HT-29 (cell line): ENCODE data around the gene UBE2J2. TPM values are rescaled to one million over a fixed set of nuclear protein-coding genes. Genes with fewer than 3 reads are reported as not detected.
"Not testable (repeated sequence)": the region's sequence is repeated elsewhere in the genome, so short reads cannot be mapped to it uniquely, and the experiment has no call there.

Experiments used
- DNase-seq: peaks from one replicate; pipeline ENCODE4 v3.0.0-alpha.2; 2015; ENCODE audit warnings: low spot score
- total RNA-seq: library from RNA; depleted of rRNA; stranded (reverse); fragments of >200 nt; shearing (Covaris generic); gene quantifications from 2 replicates; pipeline ENCODE4 v1.2.3, GENCODE V29; 2014

Gene UBE2J2
- total RNA-seq, 1 experiment from 2014 or later = 93.1 TPM

DNA sequence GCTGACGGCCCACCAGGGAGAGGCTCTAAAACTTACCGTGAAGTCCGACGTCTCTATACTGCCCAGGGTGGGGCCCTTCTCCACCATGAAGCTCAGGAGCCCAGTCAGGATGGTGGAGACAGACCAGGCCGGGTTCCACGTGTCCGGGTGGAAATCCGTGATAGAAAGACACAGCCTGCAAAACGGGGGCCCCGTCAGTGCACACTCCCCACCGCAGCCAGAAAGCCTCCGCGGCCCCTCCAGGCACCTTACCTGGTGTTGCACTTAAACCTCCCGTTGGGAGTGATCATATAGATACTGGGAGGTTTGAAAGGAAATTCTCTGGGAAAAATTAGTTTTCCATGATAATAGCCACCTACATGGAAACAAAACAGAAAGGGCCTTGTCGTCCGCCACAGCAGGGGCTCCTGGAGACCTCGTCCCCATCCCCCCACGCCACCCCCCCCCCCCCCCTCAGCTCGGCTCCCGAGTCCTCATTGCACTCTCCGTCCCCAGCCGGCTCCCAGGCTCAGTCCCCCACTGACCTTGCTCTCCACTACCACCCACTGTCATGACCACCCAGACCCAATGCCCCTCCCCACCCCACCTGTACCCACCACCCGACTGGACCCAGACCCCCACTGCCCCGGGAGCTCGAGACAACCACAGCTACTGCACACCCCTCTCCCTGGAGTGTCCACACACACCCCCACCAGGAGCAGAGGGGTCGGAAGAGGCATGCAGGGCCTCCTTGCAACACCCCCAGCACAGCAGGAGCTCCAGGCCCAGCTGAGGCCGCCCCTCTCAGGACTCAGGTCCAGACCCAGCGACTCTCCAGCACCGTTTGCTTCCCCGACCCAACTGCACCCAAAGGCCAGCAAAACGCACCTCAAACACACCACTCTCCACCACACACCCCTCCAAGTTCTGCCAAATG, 16.4 kb downstream of the UBE2J2 start:
- no peak for DNase-seq

DNA sequence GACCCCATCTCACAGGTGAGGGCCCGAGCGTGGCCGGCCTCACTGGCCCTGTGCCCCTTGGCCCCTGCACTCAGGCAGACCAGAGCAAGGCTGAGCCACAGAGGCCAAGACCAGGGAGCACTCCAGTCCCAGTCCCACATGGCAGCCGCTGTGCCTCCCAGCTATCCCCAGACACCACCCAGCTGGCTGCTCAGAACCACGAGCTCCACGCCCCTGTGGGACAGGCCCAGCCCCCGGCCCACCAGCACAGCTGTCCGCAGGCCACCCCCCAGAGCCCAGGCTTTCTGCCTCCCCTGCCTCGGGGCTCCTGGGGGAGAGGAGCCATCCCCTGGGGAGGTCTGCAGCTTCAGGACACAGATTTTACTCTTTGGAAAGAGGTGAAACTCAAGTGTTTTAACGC, 18.0 kb downstream of the UBE2J2 start:
- DNase-seq = no peak

GRCh38 chr1:1255078-1255477, 18.6 kb downstream of the UBE2J2 start:
- DNase-seq = no peak

GRCh38 chr1:1254667-1254998, 19.0 kb downstream of the UBE2J2 start:
- no peak for DNase-seq

DNA sequence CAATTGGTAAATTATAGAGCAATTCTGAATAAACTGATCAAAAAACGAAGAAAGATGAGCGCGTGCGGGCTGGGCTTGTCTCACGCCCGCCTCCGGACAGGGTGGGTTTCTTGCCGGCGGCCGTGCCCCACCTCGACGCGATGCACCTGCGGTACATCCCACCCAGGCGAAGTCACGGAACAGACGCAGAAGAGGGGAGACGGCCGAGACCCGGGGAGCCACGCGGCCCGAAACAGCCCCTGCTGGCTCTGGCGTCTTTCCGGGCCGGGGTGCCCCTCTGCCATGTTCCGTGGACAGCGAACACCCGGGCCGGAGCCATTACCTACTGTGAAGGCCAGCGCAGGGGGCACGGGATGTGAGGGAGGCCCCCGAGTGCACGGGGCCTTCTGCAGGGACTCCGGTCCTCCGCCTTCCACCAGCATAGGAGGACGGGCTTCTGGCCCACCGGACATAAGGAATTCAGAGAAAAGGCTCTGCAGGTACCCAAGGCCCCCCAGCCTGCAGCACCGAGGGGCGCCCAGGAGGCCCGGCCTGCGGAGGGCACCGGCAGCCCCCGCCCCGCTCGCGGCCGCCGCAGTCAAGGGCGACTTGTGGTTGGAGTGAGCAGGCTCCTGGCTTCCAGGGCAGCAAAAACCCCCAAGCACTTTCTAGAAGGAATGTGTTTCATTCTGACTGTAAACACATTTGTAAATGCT, 19.5 kb downstream of the UBE2J2 start:
- no peak for DNase-seq

- no peak for DNase-seq
Measured at GRCh38 chr1:1253314-1253713, 20.3 kb downstream of the UBE2J2 start.

DNA sequence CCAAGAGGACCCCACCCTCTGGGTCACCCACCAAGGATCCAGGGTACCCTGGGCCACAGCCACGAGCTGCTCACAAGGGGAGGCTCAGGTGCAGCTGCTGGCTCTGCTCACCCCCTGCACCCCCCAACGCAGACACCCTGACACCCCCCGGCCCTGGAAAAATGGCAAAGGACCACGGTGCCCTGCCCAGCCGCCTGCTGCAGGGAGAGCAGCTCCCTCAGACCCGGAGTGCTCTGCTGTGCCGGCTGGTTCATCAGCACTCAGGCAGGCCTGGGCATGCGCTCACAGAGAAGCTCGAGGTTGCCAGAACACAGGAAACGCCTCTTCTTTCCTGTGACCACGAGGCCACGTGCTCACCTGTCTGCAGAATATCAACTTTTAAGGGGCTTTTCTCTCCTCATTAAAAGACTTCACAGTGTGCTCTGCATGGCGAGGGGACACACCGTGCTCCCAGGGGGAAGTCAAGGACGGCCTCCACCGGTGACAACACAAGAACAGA, 22.8 kb downstream of the UBE2J2 start:
- DNase-seq = no peak

DNA sequence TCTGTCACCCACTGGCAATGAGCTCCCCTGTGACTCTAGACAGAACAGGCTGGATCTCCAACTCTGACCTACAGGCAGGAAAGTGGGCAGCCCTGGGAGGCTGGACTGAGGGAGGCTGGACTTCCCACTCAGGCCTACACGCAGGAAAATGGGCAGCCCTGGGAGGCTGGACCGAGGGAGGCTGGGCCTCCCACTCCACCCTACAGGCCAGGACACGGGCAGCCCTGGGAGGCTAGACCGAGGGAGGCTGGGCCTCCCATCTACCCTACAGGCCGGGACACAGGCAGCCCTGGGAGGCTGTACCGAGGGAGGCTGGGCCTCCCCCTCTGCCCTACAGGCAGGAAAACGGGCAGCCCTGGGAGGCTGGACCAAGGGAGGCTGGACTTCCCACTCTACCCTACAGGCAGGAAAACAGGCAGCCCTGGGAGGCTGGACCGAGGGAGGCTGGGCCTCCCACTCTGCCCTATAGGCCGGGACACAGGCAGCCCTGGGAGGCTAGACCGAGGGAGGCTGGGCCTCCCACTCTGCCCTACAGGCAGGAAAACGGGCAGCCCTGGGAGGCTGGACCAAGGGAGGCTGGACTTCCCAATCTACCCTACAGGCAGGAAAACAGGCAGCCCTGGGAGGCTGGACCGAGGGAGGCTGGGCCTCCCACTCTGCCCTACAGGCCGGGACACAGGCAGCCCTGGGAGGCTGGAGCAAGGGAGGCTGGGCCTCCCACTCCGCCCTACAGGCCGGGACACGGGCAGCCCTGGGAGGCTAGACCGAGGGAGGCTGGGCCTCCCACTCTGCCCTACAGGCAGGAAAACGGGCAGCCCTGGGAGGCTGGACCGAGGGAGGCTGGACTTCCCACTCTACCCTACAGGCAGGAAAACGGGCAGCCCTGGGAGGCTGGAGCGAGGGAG, 25.4 kb downstream of the UBE2J2 start:
- not testable (repeated sequence) for DNase-seq

DNA sequence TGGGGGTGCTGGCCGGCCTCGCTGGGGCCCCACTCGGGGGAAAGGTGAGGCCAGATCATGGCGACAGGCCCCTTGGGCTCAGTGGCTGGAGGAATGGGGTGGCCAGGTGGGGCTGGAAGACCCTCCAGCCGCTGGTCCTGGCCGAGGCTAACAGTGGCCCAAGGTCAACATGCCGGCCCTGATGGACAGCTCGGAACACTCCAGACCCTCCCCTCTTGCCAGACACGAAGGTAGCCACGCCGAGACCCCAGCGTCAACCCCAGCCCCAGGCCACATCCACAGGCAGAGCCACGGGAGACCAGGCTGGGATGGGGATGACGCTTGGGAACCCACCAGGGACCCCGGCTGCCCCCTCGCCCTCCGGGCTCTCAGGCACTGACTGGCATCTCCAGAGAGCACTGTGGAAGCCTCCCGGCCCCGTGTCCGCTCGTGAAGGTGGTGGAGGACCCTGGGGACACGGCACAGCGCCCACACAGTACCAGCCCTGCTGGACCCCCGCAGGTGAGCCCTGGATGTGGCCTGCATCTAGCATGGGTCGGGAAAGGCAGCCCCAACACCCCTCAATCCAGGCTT, 26.2 kb downstream of the UBE2J2 start:
- no peak for DNase-seq

DNA sequence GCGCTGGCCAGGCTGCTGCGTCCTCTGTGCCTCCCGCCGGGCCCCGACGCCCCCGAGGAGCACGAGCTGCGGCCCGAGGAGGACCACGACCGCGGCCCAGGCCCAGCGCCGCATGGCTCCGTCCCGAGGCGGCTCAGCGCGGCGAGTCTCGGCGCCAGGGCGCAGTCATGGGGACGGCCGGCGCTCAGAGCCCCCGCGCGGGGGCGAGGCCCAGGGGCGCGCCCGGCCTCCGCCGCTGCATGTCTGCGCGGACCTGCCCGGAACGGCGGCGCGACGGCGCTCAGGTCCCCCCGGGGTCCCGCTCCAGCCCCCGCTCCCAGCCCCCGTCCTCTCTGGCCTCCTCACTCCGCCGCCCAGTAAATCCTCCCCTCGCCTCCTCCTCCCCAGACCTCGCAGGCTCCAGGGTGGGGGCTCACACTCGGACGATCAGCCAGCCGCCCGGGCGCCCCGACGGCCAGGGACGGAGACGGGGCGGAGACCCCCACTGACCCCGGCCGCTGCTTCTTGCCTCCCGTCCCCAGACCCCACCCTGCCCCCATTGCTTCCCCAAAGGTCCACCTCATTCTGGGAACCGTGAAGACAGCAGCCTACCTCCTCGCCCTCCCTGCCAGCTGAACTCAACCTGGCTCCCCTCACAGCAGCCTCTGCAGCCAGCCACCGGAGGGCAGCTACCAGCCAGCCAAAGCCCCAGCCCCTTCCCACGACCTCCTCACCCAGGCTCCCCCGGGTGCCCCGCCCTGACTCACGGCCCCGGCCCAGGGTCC, 26.9 kb downstream of the UBE2J2 start, which contains the start of gene C1QTNF12:
C1QTNF12 (minus strand) TSS at position 146 of the 764 bp plus-strand sequence; CDS start at position 114, 32 bp downstream.
- DNase-seq = no peak

GRCh38 chr1:1245817-1246576, 27.7 kb downstream of the UBE2J2 start:
- DNase-seq = no peak

GRCh38 chr1:1245178-1245816, 28.4 kb downstream of the UBE2J2 start:
- no peak for DNase-seq

DNA sequence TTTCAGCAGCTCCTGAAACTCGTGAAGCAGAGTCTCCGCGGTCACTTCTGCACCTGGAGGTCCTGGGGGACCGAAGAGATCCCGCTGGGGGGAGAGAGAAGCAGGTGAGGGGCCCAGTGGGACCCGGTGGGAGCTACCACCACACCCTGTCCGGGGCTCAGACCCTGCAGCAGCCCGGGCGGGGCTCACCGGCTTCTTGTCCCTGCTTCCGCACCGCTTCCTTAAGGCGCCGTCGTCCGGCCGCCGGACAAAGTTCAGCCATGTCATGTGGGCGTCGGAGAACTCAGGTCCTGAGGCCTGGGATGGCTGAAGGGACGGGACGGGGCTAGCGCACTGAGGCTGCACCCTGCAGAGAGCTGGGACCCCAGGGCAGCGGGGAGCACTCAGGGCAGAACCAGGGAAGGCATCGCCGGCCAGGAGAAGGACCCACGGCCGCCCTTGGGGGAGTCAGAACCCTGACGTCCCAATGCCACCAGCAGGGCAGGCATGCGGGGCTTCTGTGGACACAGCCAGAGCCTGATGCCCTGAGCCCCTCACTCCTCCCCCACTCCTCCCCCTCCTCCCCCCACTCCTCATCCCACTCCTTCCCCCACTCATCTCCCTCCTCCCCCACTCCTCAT, 29.4 kb downstream of the UBE2J2 start:
- peak; percentile 69 for DNase-seq

- no peak for DNase-seq
Measured at GRCh38 chr1:1243807-1244191, 29.9 kb downstream of the UBE2J2 start.

DNA sequence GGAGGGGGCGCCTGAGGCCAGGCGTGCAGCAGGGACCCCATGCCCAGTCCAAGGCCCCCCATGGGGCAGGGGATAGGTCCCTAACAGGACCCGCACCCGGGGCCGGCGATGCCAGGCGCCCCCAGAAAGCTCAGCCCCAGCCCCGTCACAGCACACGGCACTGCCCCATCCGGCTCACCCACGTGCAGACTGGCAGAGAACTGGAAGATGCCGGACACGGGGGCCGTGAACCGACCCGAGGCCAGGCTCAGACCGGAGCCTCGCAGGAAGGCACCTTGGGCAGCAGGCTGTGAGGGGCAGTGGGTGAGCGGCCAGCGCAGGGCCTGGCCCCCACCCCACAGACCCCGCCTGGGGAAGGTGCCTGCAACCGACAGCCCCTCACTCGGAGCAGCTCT, 30.4 kb downstream of the UBE2J2 start:
- DNase-seq = no peak

GRCh38 chr1:1242461-1243265, 31.0 kb downstream of the UBE2J2 start:
- no peak for DNase-seq

DNA sequence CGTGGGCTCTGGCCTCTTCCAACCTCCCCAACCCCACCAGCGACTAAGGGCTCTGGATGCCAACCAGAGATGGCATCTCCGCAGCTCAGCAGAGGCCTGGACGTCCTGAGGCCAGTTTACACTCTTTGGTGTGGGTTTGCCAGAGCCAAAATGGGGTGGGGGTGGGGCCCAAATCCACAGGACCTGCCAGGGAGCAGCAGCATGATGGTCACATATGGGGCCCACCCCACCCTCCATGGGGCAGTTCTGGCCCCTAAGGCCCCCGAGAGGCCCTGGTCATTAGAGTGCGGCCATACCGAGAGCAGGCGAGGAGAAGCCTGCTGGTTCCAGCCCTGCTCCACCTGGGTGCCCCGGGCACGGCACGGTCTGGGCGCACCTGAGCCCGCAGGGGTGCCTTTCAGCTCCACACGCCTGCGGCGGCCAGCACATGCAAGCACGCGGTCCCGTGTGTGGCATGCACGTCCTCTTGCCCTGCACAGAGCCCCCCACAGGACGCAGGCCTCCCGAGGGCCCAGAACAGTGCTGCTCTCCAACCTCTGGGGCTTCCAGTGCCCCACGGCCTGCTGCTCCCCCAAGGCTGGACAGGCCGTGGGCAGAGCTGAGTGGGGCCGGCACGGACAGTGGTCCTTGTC, 31.9 kb downstream of the UBE2J2 start:
- no peak for DNase-seq
